ENCODE results near the gene RXRB. TPM values are rescaled to one million over a fixed set of nuclear protein-coding genes. Genes with fewer than 3 reads are reported as not detected.

The RXRB gene
- total and polyA plus RNA-seq, 2 of the 13 experiments (the other 11 are each of a cell fraction or from before 2014, with no cell fraction given) = 26.7 to 55.7 TPM

DNA sequence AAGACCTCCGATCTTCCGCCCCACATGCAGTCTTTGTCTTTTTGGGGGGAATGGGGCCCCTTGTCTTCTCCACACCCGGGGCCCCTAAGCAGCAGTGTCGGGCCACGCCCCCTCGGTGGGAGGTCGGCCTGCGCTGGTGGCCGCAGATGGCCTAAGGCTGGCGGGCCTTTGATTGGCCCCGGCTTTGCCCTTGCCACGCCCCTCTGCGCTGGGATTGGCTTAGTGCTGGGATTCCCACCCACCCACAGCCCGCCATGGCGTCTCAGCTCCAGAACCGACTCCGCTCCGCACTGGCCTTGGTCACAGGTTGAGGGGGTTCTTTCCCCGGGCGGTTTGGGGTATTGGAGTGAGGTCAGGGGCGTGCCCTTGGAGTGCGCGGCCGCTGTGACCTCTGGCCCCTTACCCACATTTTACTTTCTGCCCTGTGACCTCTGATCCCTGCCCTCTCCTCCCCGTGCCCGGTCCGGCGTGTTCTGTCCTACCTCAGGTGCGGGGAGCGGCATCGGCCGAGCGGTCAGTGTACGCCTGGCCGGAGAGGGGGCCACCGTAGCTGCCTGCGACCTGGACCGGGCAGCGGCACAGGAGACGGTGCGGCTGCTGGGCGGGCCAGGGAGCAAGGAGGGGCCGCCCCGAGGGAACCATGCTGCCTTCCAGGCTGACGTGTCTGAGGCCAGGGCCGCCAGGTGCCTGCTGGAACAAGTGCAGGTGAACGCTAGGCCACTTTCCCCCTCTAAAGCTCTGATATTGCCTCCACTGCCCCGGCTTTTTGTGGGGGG is 4.1 kb upstream of the RXRB start, which contains the start of gene HSD17B8 (continued):
- TF ChIP-seq MIER3 (CRISPR knock-in tag; IDR thresholded peaks at IDR 0.05; ENCODE audit: borderline replicate concordance) (no peak; the same call in 1 of the 2 replicates), SRF (IDR thresholded peaks at IDR 0.05; ENCODE audit: low read depth, low read length) (no peak), CBFB (CRISPR knock-in tag; IDR thresholded peaks at IDR 0.05) (peak; percentile 40; the same call in 1 of the 2 replicates), ZNF232 (CRISPR knock-in tag; IDR thresholded peaks at IDR 0.05; ENCODE audit: borderline replicate concordance) (peak; percentile 93), FOXJ3 (CRISPR knock-in tag; IDR thresholded peaks at IDR 0.05; ENCODE audit: borderline replicate concordance) (peak; percentile 62; the same call in 1 of the 2 replicates), MED13 (CRISPR knock-in tag; IDR thresholded peaks at IDR 0.05) (no peak; the same call in 1 of the 2 replicates), NAIF1 (CRISPR knock-in tag; IDR thresholded peaks at IDR 0.05; ENCODE audit: borderline replicate concordance) (0 out of 2 replicates have a peak, but pooled peaks have one; percentile 33), NR1H2 (CRISPR knock-in tag; IDR thresholded peaks at IDR 0.05; ENCODE audit: borderline replicate concordance, low read depth) (no peak), ZBTB21 (CRISPR knock-in tag; IDR thresholded peaks at IDR 0.05) (no peak), ATM (IDR thresholded peaks at IDR 0.05; ENCODE audit: borderline replicate concordance) (no peak)
- TF ChIP-seq, protein P1, sequence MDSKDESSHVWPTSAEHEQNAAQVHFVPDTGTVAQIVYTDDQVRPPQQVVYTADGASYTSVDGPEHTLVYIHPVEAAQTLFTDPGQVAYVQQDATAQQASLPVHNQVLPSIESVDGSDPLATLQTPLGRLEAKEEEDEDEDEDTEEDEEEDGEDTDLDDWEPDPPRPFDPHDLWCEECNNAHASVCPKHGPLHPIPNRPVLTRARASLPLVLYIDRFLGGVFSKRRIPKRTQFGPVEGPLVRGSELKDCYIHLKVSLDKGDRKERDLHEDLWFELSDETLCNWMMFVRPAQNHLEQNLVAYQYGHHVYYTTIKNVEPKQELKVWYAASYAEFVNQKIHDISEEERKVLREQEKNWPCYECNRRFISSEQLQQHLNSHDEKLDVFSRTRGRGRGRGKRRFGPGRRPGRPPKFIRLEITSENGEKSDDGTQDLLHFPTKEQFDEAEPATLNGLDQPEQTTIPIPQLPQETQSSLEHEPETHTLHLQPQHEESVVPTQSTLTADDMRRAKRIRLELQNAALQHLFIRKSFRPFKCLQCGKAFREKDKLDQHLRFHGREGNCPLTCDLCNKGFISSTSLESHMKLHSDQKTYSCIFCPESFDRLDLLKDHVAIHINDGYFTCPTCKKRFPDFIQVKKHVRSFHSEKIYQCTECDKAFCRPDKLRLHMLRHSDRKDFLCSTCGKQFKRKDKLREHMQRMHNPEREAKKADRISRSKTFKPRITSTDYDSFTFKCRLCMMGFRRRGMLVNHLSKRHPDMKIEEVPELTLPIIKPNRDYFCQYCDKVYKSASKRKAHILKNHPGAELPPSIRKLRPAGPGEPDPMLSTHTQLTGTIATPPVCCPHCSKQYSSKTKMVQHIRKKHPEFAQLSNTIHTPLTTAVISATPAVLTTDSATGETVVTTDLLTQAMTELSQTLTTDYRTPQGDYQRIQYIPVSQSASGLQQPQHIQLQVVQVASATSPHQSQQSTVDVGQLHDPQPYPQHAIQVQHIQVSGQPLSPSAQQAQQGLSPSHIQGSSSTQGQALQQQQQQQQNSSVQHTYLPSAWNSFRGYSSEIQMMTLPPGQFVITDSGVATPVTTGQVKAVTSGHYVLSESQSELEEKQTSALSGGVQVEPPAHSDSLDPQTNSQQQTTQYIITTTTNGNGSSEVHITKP (CRISPR knock-in tag; IDR thresholded peaks at IDR 0.05; ENCODE audit: low read depth) = no peak; the same call in 1 of the 2 replicates
- TF ChIP-seq, protein P2, sequence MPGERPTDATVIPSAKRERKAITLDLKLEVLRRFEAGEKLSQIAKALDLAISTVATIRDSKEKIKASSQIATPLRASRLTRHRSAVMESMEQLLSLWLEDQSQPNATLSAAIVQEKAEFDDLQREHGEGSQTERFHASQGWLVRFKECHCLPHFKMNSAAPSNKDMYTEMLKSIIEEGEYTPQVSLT (CRISPR knock-in tag; IDR thresholded peaks at IDR 0.05; ENCODE audit: borderline replicate concordance, low read depth) = no peak
- TF ChIP-seq, protein P3, sequence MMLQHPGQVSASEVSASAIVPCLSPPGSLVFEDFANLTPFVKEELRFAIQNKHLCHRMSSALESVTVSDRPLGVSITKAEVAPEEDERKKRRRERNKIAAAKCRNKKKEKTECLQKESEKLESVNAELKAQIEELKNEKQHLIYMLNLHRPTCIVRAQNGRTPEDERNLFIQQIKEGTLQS (CRISPR knock-in tag; IDR thresholded peaks at IDR 0.05) = no peak
- TF ChIP-seq, protein P4, sequence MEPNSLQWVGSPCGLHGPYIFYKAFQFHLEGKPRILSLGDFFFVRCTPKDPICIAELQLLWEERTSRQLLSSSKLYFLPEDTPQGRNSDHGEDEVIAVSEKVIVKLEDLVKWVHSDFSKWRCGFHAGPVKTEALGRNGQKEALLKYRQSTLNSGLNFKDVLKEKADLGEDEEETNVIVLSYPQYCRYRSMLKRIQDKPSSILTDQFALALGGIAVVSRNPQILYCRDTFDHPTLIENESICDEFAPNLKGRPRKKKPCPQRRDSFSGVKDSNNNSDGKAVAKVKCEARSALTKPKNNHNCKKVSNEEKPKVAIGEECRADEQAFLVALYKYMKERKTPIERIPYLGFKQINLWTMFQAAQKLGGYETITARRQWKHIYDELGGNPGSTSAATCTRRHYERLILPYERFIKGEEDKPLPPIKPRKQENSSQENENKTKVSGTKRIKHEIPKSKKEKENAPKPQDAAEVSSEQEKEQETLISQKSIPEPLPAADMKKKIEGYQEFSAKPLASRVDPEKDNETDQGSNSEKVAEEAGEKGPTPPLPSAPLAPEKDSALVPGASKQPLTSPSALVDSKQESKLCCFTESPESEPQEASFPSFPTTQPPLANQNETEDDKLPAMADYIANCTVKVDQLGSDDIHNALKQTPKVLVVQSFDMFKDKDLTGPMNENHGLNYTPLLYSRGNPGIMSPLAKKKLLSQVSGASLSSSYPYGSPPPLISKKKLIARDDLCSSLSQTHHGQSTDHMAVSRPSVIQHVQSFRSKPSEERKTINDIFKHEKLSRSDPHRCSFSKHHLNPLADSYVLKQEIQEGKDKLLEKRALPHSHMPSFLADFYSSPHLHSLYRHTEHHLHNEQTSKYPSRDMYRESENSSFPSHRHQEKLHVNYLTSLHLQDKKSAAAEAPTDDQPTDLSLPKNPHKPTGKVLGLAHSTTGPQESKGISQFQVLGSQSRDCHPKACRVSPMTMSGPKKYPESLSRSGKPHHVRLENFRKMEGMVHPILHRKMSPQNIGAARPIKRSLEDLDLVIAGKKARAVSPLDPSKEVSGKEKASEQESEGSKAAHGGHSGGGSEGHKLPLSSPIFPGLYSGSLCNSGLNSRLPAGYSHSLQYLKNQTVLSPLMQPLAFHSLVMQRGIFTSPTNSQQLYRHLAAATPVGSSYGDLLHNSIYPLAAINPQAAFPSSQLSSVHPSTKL (CRISPR knock-in tag; IDR thresholded peaks at IDR 0.05) = peak; percentile 15; the same call in 1 of the 2 replicates
- TF ChIP-seq, protein P5, sequence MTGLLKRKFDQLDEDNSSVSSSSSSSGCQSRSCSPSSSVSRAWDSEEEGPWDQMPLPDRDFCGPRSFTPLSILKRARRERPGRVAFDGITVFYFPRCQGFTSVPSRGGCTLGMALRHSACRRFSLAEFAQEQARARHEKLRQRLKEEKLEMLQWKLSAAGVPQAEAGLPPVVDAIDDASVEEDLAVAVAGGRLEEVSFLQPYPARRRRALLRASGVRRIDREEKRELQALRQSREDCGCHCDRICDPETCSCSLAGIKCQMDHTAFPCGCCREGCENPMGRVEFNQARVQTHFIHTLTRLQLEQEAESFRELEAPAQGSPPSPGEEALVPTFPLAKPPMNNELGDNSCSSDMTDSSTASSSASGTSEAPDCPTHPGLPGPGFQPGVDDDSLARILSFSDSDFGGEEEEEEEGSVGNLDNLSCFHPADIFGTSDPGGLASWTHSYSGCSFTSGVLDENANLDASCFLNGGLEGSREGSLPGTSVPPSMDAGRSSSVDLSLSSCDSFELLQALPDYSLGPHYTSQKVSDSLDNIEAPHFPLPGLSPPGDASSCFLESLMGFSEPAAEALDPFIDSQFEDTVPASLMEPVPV (CRISPR knock-in tag; IDR thresholded peaks at IDR 0.05) = peak; percentile 91
- TF ChIP-seq, protein P6, sequence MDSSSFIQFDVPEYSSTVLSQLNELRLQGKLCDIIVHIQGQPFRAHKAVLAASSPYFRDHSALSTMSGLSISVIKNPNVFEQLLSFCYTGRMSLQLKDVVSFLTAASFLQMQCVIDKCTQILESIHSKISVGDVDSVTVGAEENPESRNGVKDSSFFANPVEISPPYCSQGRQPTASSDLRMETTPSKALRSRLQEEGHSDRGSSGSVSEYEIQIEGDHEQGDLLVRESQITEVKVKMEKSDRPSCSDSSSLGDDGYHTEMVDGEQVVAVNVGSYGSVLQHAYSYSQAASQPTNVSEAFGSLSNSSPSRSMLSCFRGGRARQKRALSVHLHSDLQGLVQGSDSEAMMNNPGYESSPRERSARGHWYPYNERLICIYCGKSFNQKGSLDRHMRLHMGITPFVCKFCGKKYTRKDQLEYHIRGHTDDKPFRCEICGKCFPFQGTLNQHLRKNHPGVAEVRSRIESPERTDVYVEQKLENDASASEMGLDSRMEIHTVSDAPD (CRISPR knock-in tag; IDR thresholded peaks at IDR 0.05) = 0 out of 2 replicates have a peak, but pooled peaks have one; percentile 79
